Small intestine (tissue), 7 donors: Measurements from ENCODE around the gene MEP1A. TPM values are rescaled to one million over a fixed set of nuclear protein-coding genes. Genes with fewer than 3 reads are reported as not detected.

Source experiments
- DNase-seq, 2 donors: peaks; one replicate each; pipeline versions ENCODE4 v3.0.0 to v3.0.0-alpha.2; 2013
- FAIRE-seq: peaks from 2 replicates; lab custom pipeline; 2012; peaks lifted over from hg19 to GRCh38; lab: Jason Lieb, UNC
- H3K27ac ChIP-seq, 3 donors: one replicate each; pipeline ENCODE4 v1.5.1; 2013; ENCODE audit warnings: low read length in 2 of 3, mild to moderate bottlenecking in 2 of 3, control low read depth in 1 of 3, inconsistent platforms in 1 of 3, low read depth in 1 of 3, moderate library complexity in 1 of 3
- H3K27me3 ChIP-seq, 3 donors: one replicate each; pipeline ENCODE4 v1.6.1; 2013; ENCODE audit warnings: low read length in 3 of 3, inconsistent platforms in 1 of 3; ENCODE audit not compliant: control insufficient read depth in 3 of 3, insufficient read depth in 3 of 3
- H3K36me3 ChIP-seq, 3 donors: one replicate each; pipeline ENCODE4 v1.6.1; 2013; ENCODE audit warnings: low read length in 3 of 3, inconsistent platforms in 1 of 3, low read depth in 1 of 3, mild to moderate bottlenecking in 1 of 3, moderate library complexity in 1 of 3; ENCODE audit not compliant: control insufficient read depth in 3 of 3, insufficient read depth in 2 of 3
- H3K4me1 ChIP-seq, 3 donors: one replicate each; pipeline ENCODE4 v1.6.1; 2013; ENCODE audit warnings: low read length in 2 of 3, inconsistent platforms in 1 of 3, low read depth in 1 of 3, mild to moderate bottlenecking in 1 of 3, moderate library complexity in 1 of 3; ENCODE audit not compliant: control insufficient read depth in 3 of 3, insufficient read depth in 2 of 3
- H3K4me3 ChIP-seq, 3 donors: one replicate each; pipeline ENCODE4 v1.5.1; 2013; ENCODE audit warnings: low read length in 3 of 3, control low read depth in 1 of 3, inconsistent platforms in 1 of 3, low read depth in 1 of 3, mild to moderate bottlenecking in 1 of 3, moderate library complexity in 1 of 3
- H3K9me3 ChIP-seq, 2 donors: one replicate each; pipeline ENCODE4 v1.6.1; 2013; ENCODE audit warnings: low read depth in 1 of 2, low read length in 1 of 2; ENCODE audit not compliant: control insufficient read depth in 2 of 2, insufficient read depth in 1 of 2
- WGBS, 3 donors: extraction: QIAGEN DNeasy Blood & Tissue Kit; methylation state at CpG; one replicate each; pipeline ENCODE4 v1.1.7; 2013; 5-methylcytosine and 5-hydroxymethylcytosine counted together
- polyA plus RNA-seq, 4 donors: library from polyadenylated mRNA; stranded (reverse) in 3 of 4; unstranded in 1 of 4; fragments of 200-250 nt in 3 of 4; fragments of 120-200 nt in 1 of 4; gene quantifications; one replicate each; pipeline versions ENCODE4 v1.2.1 to v1.2.3, GENCODE V29; 2013
- donor health status: healthy with polysubstance abuse.
- donor health status: control.
- donor health status: control.
- donor health status: Bipolar disorder and iron deficiency.
- donor health status: healthy.

Gene MEP1A
- polyA plus RNA-seq, 4 donors = 73.9 to 739 (median 160) TPM

DNA sequence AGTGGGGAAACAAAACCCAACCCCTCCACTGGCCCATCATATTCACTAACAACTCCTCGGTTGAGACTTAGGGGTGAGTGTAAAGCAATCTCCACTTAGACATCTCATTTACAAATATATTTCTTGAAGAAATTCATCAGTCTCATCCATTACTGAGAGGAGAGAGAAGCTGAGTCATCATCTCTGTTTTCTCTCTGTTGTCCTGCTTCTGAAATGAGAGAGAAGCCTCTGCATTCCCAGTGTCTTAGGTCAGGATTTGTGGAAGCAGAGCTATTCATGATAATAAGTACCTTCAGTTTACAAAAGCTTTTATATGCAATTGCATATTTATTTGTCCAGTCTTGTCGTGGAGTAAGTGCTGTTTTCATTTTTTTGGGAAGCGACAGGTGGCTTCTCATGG is 879 bp downstream of the MEP1A start:
- H3K4me1 ChIP-seq = peaks cover 4 to 36% (median 5%) of the 10 kb centered on the region in 3 donors
- peak overlapping the region in 1 of 3 donors; percentile 67 for H3K27ac ChIP-seq
- peak in 1 of 2 donors; percentile 39 for DNase-seq
- FAIRE-seq = no peak
- no peaks in the 10 kb centered on the region for H3K9me3 ChIP-seq
- H3K4me3 ChIP-seq = peak overlapping the region in 2 of 3 donors; percentile 54 to 69
- peaks cover 0 to 14% (median 2%) of the 10 kb centered on the region in 3 donors for H3K36me3 ChIP-seq
- WGBS, 3 donors = 51 to 63% (median 54%) methylated on average over 3 of the region's 3 CpGs
- H3K27me3 ChIP-seq = no peaks in the 10 kb centered on the region

DNA sequence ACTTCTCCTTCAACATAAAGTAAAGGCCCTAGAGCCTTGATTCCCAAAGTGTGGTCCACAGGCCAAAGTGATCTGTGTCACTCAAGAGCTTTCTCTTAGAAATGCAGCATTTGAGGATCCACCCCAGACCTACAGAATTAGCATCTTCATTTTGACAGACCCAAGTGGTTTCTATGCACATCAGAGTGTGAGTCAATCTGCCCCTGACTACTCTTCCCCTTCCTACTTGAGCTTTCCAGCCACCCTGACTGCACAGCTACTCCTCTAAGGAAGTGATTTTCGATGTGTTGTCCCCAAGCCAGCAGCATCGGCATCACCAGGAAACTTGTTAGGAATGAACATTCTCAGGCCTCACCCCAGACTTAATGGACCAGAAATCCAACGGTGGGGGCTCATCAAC is 2.6 kb downstream of the MEP1A start:
- DNase-seq (no peak), FAIRE-seq (no peak)
- Histone ChIP-seq H3K4me1 (peaks cover 4 to 21% (median 4%) of the 10 kb centered on the region in 3 donors), H3K27me3 (no peaks in the 10 kb centered on the region), H3K4me3 (peak overlapping the region in 2 of 3 donors; percentile 54 to 69), H3K27ac (no peak overlapping the region), H3K9me3 (no peaks in the 10 kb centered on the region), H3K36me3 (peaks cover 0 to 17% (median 5%) of the 10 kb centered on the region in 3 donors)
- 72 to 91% (median 77%) methylated on average over 3 of the region's 3 CpGs for WGBS, 3 donors

DNA sequence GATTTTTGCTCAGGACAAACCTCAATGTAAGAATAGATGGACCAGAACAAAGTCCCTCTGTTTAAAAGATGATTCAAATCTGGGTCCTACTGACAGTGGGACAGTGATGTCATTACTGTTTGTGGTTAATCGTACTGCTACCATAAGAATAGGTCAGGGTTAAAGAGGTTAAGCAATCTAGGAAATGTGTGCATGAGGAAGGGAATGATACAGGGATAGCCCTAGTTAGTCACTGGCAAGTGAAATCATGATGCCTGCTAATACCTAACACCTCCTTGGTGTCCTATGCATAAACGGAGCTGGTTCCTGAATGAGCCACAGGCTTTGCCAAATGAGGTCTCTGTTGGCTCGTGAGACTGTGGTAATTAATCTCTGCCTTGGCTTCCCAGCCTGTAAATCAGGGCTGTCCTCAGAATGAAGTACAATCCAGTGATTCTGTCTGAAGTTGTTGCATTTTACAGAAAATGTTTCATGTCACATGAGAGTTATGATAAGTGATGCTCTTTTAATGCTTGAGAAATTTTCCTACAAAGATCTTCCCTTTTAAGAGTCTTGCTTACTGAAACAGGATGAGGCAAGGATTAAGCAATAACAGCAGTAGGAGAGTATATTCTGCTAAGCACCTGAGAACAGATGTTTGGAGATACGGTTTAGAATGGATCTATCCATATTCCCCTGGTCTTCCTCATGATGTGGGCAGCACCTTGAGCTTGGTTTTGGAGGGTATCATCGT is 3.8 kb downstream of the MEP1A start:
- 34 to 51% (median 42%) methylated on average over 5 of the region's 5 CpGs for WGBS, 3 donors
- H3K36me3 ChIP-seq = peaks cover 0 to 17% (median 5%) of the 10 kb centered on the region in 3 donors
- peak overlapping the region in 2 of 3 donors; percentile 54 to 69 for H3K4me3 ChIP-seq
- H3K4me1 ChIP-seq = peaks cover 0 to 10% (median 0%) of the 10 kb centered on the region in 3 donors
- no peaks in the 10 kb centered on the region for H3K9me3 ChIP-seq
- H3K27me3 ChIP-seq = no peaks in the 10 kb centered on the region
- no peak overlapping the region for H3K27ac ChIP-seq
- DNase-seq (peak in 1 of 2 donors; percentile 53), FAIRE-seq (no peak)

DNA sequence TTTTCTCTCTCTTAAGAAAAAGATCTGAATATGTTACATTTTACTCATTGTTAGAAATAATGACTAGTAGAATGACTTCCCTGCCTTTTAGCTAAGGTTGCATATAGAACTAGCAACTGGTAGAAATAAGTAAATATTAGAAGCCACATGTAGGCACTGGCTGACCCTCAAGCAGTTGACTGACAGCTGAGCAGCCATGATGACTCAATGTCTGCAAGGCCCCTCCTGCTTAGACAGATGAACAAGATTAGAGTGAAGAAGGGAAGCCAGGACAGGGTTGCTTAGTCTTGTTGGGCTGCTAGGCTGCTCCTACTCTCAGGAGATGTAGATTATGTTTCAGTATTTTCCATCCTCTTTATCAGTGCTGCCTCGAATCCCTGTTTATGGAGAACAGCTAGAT is 6.5 kb downstream of the MEP1A start:
- Histone ChIP-seq H3K9me3 (no peaks in the 10 kb centered on the region), H3K4me1 (peaks cover 0 to 4% (median 0%) of the 10 kb centered on the region in 3 donors), H3K27ac (no peak overlapping the region), H3K27me3 (no peaks in the 10 kb centered on the region), H3K36me3 (peaks cover 0 to 17% (median 5%) of the 10 kb centered on the region in 3 donors), H3K4me3 (peak overlapping the region in 1 of 3 donors; percentile 4)
- FAIRE-seq = no peak
- 53 to 70% (median 54%) methylated on average over 1 of the region's 1 CpG for WGBS, 3 donors
- DNase-seq = no peak

DNA sequence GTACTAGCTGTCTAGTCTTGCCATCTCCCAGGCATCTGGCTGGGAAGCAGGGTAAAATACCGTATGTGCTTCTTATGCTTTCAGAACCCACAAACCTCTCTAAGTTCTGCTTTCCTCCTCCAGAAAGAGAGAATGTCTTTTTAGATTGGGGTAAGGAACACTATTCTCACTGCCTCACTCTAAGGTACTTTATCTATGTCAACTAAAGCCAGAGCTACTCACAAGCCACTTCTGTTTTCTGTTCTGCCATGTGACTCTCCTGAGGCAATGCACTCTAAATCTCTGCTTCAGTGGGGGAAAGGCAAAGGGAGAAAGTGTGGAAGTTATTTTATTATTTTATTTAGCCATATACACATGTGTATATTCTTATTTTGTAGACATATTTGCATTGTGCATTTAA is 15.6 kb downstream of the MEP1A start:
- DNase-seq = no peak
- 34 to 68% (median 57%) methylated on average over 1 of the region's 1 CpG for WGBS, 3 donors
- peaks cover 0 to 1% (median 0%) of the 10 kb centered on the region in 3 donors for H3K36me3 ChIP-seq
- H3K27ac ChIP-seq = peak overlapping the region in 1 of 3 donors; percentile 71
- H3K4me1 ChIP-seq = peaks cover 0 to 18% (median 0%) of the 10 kb centered on the region in 3 donors
- no peaks in the 10 kb centered on the region for H3K9me3 ChIP-seq
- peaks cover 0 to 2% (median 0%) of the 10 kb centered on the region in 3 donors for H3K27me3 ChIP-seq
- no peak for FAIRE-seq
- no peak overlapping the region for H3K4me3 ChIP-seq

DNA sequence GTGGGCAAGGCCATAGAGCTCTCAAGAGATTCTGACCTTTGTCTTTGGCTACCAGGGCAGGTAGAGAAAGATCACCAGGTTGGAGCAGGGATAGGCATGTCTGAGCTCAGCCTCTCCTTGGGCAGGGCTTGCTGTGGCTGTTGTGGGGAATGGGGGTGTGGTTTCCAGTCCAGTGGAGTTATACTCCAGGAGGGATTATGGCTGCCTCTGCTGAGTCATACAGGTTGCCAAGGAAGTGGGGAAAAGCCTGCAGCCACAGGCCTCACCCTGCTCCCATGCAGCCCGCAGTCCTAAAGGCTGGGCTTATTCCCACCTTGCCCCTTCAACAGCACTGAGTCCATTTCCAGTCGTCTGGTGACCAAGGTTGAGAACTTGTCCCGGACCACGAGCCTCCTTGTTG is 21.9 kb downstream of the MEP1A start:
- no peak overlapping the region for H3K4me3 ChIP-seq
- DNase-seq (peak in 1 of 2 donors; percentile 84), FAIRE-seq (no peak)
- peak overlapping the region in 2 of 3 donors; percentile 24 to 41 for H3K27ac ChIP-seq
- H3K36me3 ChIP-seq = peaks cover 0 to 34% (median 10%) of the 10 kb centered on the region in 3 donors
- peaks cover 0 to 15% (median 8%) of the 10 kb centered on the region in 3 donors for H3K4me1 ChIP-seq
- WGBS, 3 donors = 59 to 70% (median 60%) methylated on average over 4 of the region's 4 CpGs
- no peaks in the 10 kb centered on the region for H3K27me3 ChIP-seq
- no peaks in the 10 kb centered on the region for H3K9me3 ChIP-seq

DNA sequence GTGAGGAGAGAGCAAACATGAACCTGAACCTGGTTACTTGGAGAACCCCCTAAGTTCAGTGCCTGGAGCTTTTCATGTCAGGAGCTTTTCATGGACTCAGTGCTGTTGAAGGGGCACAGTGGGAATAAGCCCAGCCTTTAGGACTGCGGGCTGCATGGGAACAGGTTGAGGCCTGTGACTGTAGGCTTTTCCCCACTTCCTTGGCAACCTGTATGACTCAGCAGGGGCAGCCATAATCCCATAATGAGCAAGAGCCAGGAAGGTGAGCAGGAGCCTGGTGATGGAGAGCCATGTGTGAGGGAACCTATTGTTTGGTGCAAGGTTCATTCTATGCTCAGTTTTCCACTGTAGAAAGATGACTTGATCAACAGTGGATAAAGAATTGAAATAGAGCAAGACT is 23.4 kb downstream of the MEP1A start:
- no peaks in the 10 kb centered on the region for H3K27me3 ChIP-seq
- DNase-seq (no peak), FAIRE-seq (no peak)
- no peak overlapping the region for H3K4me3 ChIP-seq
- WGBS, 3 donors = 92 to 100% (median 96%) methylated on average over 1 of the region's 1 CpG
- no peak overlapping the region for H3K27ac ChIP-seq
- peaks cover 0 to 38% (median 10%) of the 10 kb centered on the region in 3 donors for H3K36me3 ChIP-seq
- H3K9me3 ChIP-seq = no peaks in the 10 kb centered on the region
- H3K4me1 ChIP-seq = peaks cover 0 to 26% (median 8%) of the 10 kb centered on the region in 3 donors

DNA sequence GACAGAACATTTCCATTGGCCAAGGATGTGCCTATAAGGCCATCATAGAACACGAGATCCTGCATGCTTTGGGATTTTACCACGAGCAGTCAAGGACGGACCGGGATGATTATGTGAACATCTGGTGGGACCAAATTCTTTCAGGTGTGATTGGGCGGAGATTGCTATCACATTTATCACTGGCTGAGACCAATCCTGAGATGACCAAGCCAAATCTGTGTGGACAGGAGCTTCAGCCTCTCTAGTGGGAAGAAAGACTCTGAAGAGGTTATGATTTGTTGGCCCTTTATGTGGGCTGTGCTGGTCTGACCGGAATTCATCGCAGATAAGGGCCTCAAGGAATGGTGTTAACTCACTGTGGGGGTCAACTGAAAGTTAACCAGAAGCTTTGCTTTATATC is 26.4 kb downstream of the MEP1A start:
- H3K36me3 ChIP-seq = peaks cover 0 to 48% (median 12%) of the 10 kb centered on the region in 3 donors
- WGBS, 3 donors = 90 to 94% (median 92%) methylated on average over 7 of the region's 7 CpGs
- H3K4me1 ChIP-seq = peaks cover 0 to 40% (median 8%) of the 10 kb centered on the region in 3 donors
- DNase-seq (no peak), FAIRE-seq (no peak)
- H3K27ac ChIP-seq = no peak overlapping the region
- no peaks in the 10 kb centered on the region for H3K27me3 ChIP-seq
- H3K9me3 ChIP-seq = no peaks in the 10 kb centered on the region
- H3K4me3 ChIP-seq = no peak overlapping the region
